Sigmoid colon (tissue), 4 donors: Measurements from ENCODE around the gene TRPT1.

ENCODE experiments used
- CTCF ChIP-seq, 4 experiments: fragments of 450-650 bp in 3 of 4; fragments of 200-600 bp in 1 of 4; IDR thresholded peaks; one replicate each; pipeline ENCODE4 v1.5.1; 2016 to 2019; ENCODE audit warnings: antibody characterized with exemption in 4 of 4, mild to moderate bottlenecking in 3 of 4, moderate library complexity in 2 of 4
- EP300 ChIP-seq, 4 donors: sonication (generic); formaldehyde crosslinking; IDR thresholded peaks; one replicate each; pipeline ENCODE4 v1.6.1; 2017; ENCODE audit warnings: antibody characterized with exemption in 4 of 4
- POLR2A ChIP-seq, 2 donors: fragments of 450-650 bp; IDR thresholded peaks; one replicate each; pipeline ENCODE4 v1.6.1; 2016; ENCODE audit warnings: antibody characterized with exemption in 2 of 2, mild to moderate bottlenecking in 2 of 2, moderate library complexity in 2 of 2
- POLR2AphosphoS5 ChIP-seq, 4 donors: sonication (generic); formaldehyde crosslinking; IDR thresholded peaks; one replicate each; pipeline ENCODE4 v1.6.1; 2017; ENCODE audit warnings: antibody characterized with exemption in 4 of 4

GRCh38 chr11:64232967-64233315 is 7.0 kb upstream of the TRPT1 start:
- TF ChIP-seq POLR2AphosphoS5 (IDR thresholded peaks at IDR 0.05) (no peak), POLR2A (IDR thresholded peaks at IDR 0.05) (no peak), CTCF (IDR thresholded peaks at IDR 0.05) (no peak), EP300 (IDR thresholded peaks at IDR 0.05) (no peak)
